Thyroid gland (tissue), 4 donors: Measurements from ENCODE around the gene UCN2. TPM values are rescaled to one million over a fixed set of nuclear protein-coding genes. Genes with fewer than 3 reads are reported as not detected.

ENCODE experiments used
- DNase-seq, 2 donors: peaks; one replicate each; pipeline ENCODE4 v3.0.0-alpha.2; 2019
- H3K27ac ChIP-seq, 3 donors: fragments of 200-600 bp; sonication (generic); 1 replicate in 2 of 3; 2 replicates in 1 of 3; pipeline ENCODE4 v1.5.1; 2016 to 2019; ENCODE audit warnings: mild to moderate bottlenecking in 1 of 3, moderate library complexity in 1 of 3
- H3K27me3 ChIP-seq: fragments of 200-600 bp; sonication (generic); one replicate; pipeline ENCODE4 v1.5.1; 2019
- H3K36me3 ChIP-seq, 2 donors: fragments of 200-600 bp; sonication (generic); one replicate each; pipeline ENCODE4 v1.5.1; 2016 to 2019
- H3K4me1 ChIP-seq, 2 donors: fragments of 200-600 bp; sonication (generic); one replicate each; pipeline ENCODE4 v1.5.1; 2017 to 2019
- H3K4me3 ChIP-seq, 3 donors: fragments of 200-600 bp; sonication (generic); replicated peaks in 1 of 3; 1 replicate in 2 of 3; 2 replicates in 1 of 3; pipeline ENCODE4 v1.5.1; 2016; ENCODE audit warnings: mild to moderate bottlenecking in 1 of 3
- H3K9me3 ChIP-seq: fragments of 200-600 bp; sonication (generic); one replicate; pipeline ENCODE4 v1.5.1; 2017
- CTCF ChIP-seq, 6 experiments: fragments of 200-600 bp in 3 of 6; fragments of 450-650 bp in 3 of 6; sonication (generic) in 3 of 6; IDR thresholded peaks; one replicate each; pipeline ENCODE4 v1.5.1; 2016 to 2019; ENCODE audit warnings: antibody characterized with exemption in 6 of 6, mild to moderate bottlenecking in 2 of 6, inconsistent platforms in 1 of 6, moderate library complexity in 1 of 6
- POLR2A ChIP-seq, 2 donors: fragments of 450-650 bp; IDR thresholded peaks; one replicate each; pipeline ENCODE4 v1.6.1; 2017; ENCODE audit warnings: antibody characterized with exemption in 2 of 2, mild to moderate bottlenecking in 2 of 2, moderate library complexity in 1 of 2
- WGBS, 2 donors: methylation state at CpG; one replicate each; pipeline ENCODE4 v1.1.5; 2017; 5-methylcytosine and 5-hydroxymethylcytosine counted together
- intact Hi-C: fragments of 100-400 bp; cut with DNase I; formaldehyde crosslinking; loops from one replicate; pipeline ENCODE4 v1.15.1; 2023
- microRNA counts, 2 donors: library from miRNA; unstranded; fragments of <30 nt; microRNA quantifications; one replicate each; lab custom pipeline; 2016 to 2017
- microRNA-seq: library from miRNA; unstranded; fragments of <30 nt; microRNA quantifications from one replicate; pipeline ENCODE4, GENCODE V29; 2016
- small RNA-seq: library from RNA; depleted of rRNA; stranded (forward); fragments of <200 nt; gene quantifications from one replicate; pipeline ENCODE3, GENCODE V24; 2016
- total RNA-seq, 4 donors: library from RNA; depleted of rRNA; stranded (reverse); fragments of >200 nt; gene quantifications; one replicate each; pipeline ENCODE4 v1.2.3, GENCODE V29; 2016

Gene UCN2
- total RNA-seq, 4 donors from 2014 or later = not detected

- WGBS, 2 donors = 82 to 94% methylated on average over 5 to 8 of the region's 8 CpGs
- Histone ChIP-seq H3K4me3 (no peak overlapping the region), H3K27ac (no peak overlapping the region), H3K9me3 (no peaks in the 10 kb centered on the region), H3K4me1 (peaks cover 0 to 8% of the 10 kb centered on the region in 2 donors), H3K27me3 (no peaks in the 10 kb centered on the region), H3K36me3 (no peaks in the 10 kb centered on the region)
- intact Hi-C loops = no loop called here
- no peak for DNase-seq
- TF ChIP-seq CTCF (IDR thresholded peaks at IDR 0.05) (no peak), POLR2A (IDR thresholded peaks at IDR 0.05) (no peak)
Measured at GRCh38 chr3:48516571-48516970, 47.0 kb downstream of the UCN2 start.

GRCh38 chr3:48514431-48515227 is 49.0 kb downstream of the UCN2 start:
- DNase-seq = no peak
- no peaks in the 10 kb centered on the region for H3K36me3 ChIP-seq
- intact Hi-C loops = no loop called here

More at GRCh38 chr3:48514431-48515227, 49.0 kb downstream of the UCN2 start:
- 90% methylated on average over 8 of the region's 8 CpGs for WGBS, 2 donors
- no peaks in the 10 kb centered on the region for H3K27me3 ChIP-seq
- H3K4me3 ChIP-seq = no peak overlapping the region
- H3K27ac ChIP-seq = no peak overlapping the region
- H3K9me3 ChIP-seq = no peaks in the 10 kb centered on the region
- TF ChIP-seq POLR2A (IDR thresholded peaks at IDR 0.05) (no peak), CTCF (IDR thresholded peaks at IDR 0.05) (no peak)
- peaks cover 0 to 5% of the 10 kb centered on the region in 2 donors for H3K4me1 ChIP-seq

MicroRNAs encoded within 50 kb of the gene (microRNA counts, 767-probe panel; counts per million panel counts)
- 0 counts per million in 2 donors for microRNA hsa-miR-711 (lab: Ali Mortazavi, UCI)

Small RNAs within 50 kb of the gene (microRNA-seq; reads per million reads assigned to microRNA genes)
- not detected for gene MIR6823
- not detected for gene MIR711

Small RNAs within 50 kb of the gene (small RNA-seq; reads per million reads assigned to genes)
- not detected for gene MIR6823

Other genes with a start within 250 kb of the UCN2 start
- gene SPINK8, start 230.1 kb downstream of the UCN2 start, total RNA-seq = not detected
- gene FBXW12, start 191.6 kb downstream of the UCN2 start, total RNA-seq = not detected
- 100 to 1,000 TPM; 126 to 216 (median 138) TPM for gene PLXNB1, start 133.7 kb downstream of the UCN2 start, total RNA-seq
- 10 to 100 TPM in 3 of 4 donors, 1 to 10 TPM in 1; 8.6 to 17.0 (median 15.0) TPM for gene CCDC51, start 123.7 kb downstream of the UCN2 start, total RNA-seq
- gene TMA7, start 123.5 kb downstream of the UCN2 start, total RNA-seq = 100 to 1,000 TPM; 133 to 413 (median 301) TPM
- 10 to 100 TPM in 2 of 4 donors, 1 to 10 TPM in 2; 8.4 to 13.9 (median 11.0) TPM for gene ATRIP, start 117.0 kb downstream of the UCN2 start, total RNA-seq
- gene SHISA5, start 59.6 kb downstream of the UCN2 start, total RNA-seq = 100 to 1,000 TPM in 3 of 4 donors, 10 to 100 TPM in 1; 100.0 to 120 (median 109) TPM
- 1 to 10 TPM; 2.3 to 4.9 (median 3.2) TPM for gene PFKFB4, start 7.0 kb downstream of the UCN2 start, total RNA-seq
- 1 to 10 TPM in 1 of 4 donors, under 1 TPM in 3; 0.34 to 1.0 (median 0.80) TPM for gene COL7A1, start 31.5 kb upstream of the UCN2 start, total RNA-seq
- gene UQCRC1, start 45.9 kb upstream of the UCN2 start, total RNA-seq = 100 to 1,000 TPM; 223 to 439 (median 295) TPM
- not detected for gene TMEM89, start 58.0 kb upstream of the UCN2 start, total RNA-seq
- 10 to 100 TPM in 2 of 4 donors, 1 to 10 TPM in 2; 7.5 to 19.1 (median 11.4) TPM for gene SLC26A6, start 71.7 kb upstream of the UCN2 start, total RNA-seq
- gene CELSR3, start 99.1 kb upstream of the UCN2 start, total RNA-seq = 1 to 10 TPM in 2 of 4 donors, under 1 TPM in 2; 0.54 to 1.7 (median 1.0) TPM
- 10 to 100 TPM; 21.6 to 32.2 (median 31.7) TPM for gene NCKIPSD, start 122.1 kb upstream of the UCN2 start, total RNA-seq
- 100 to 1,000 TPM in 2 of 4 donors, 10 to 100 TPM in 2; 64.3 to 145 (median 93.0) TPM for gene IP6K2, start 153.4 kb upstream of the UCN2 start, total RNA-seq